Esophagus (tissue), 2 donors: ENCODE measurements around the gene LORICRIN. TPM values are rescaled to one million over a fixed set of nuclear protein-coding genes. Genes with fewer than 3 reads are reported as not detected.

ENCODE experiments used
- H3K27ac ChIP-seq, 2 donors: one replicate each; pipeline ENCODE4 v1.5.1; 2013; ENCODE audit warnings: low read depth in 2 of 2, mild to moderate bottlenecking in 2 of 2, inconsistent platforms in 1 of 2, low read length in 1 of 2, moderate library complexity in 1 of 2
- H3K27me3 ChIP-seq, 2 donors: one replicate each; pipeline ENCODE4 v1.6.1; 2013; ENCODE audit warnings: low read length in 2 of 2, control low read depth in 1 of 2, mild to moderate bottlenecking in 1 of 2; ENCODE audit not compliant: insufficient read depth in 2 of 2, control insufficient read depth in 1 of 2
- H3K36me3 ChIP-seq, 2 donors: one replicate each; pipeline ENCODE4 v1.6.1; 2013; ENCODE audit warnings: low read length in 1 of 2; ENCODE audit not compliant: control insufficient read depth in 2 of 2, insufficient read depth in 2 of 2
- H3K4me1 ChIP-seq, 2 donors: one replicate each; pipeline ENCODE4 v1.6.1; 2013; ENCODE audit warnings: low read length in 1 of 2; ENCODE audit not compliant: control insufficient read depth in 2 of 2, insufficient read depth in 2 of 2
- H3K4me3 ChIP-seq, 2 donors: one replicate each; pipeline ENCODE4 v1.5.1; 2013; ENCODE audit warnings: low read length in 2 of 2, mild to moderate bottlenecking in 2 of 2, low read depth in 1 of 2, moderate library complexity in 1 of 2
- H3K9me3 ChIP-seq, 2 donors: one replicate each; pipeline ENCODE4 v1.6.1; 2013; ENCODE audit warnings: mild to moderate bottlenecking in 2 of 2, low read depth in 1 of 2, low read length in 1 of 2, moderate library complexity in 1 of 2; ENCODE audit not compliant: control insufficient read depth in 2 of 2, insufficient read depth in 1 of 2
- WGBS, 2 donors: extraction: QIAGEN DNeasy Blood & Tissue Kit; methylation state at CpG; one replicate each; pipeline ENCODE4 v1.1.7; 2013; 5-methylcytosine and 5-hydroxymethylcytosine counted together
- polyA plus RNA-seq, 2 donors: library from polyadenylated mRNA; stranded (reverse); fragments of 200-250 nt; gene quantifications; one replicate each; pipeline ENCODE4 v1.2.3, GENCODE V29; 2013
- donor health status: healthy with polysubstance abuse.
- donor health status: Bipolar disorder and iron deficiency.

LORICRIN gene
- polyA plus RNA-seq, 2 donors = 0.28 TPM; not detected in 1

DNA sequence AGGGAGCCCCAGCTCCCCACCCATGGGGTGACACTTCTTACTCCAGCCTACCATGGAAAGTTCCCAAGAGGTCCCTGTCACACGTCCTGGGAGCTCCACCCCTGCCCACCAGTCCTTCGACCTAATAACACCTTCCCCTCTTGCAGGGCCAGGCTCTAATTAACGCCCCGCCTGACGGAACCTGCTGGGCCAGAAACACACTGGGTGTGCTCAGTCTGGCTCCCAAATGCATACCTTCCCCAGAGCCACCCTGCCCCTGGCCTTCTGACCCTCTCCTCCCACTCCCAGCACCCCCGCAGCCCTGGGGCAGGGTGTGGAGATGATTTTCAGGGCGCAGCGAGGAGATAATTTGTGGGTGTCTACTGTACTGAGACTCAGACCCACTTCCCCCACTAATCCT lies 32.7 kb downstream of the LORICRIN start:
- peaks cover 0 to 3% of the 10 kb centered on the region in 2 donors for H3K36me3 ChIP-seq
- no peaks in the 10 kb centered on the region for H3K9me3 ChIP-seq
- H3K4me1 ChIP-seq = peaks cover 0 to 19% of the 10 kb centered on the region in 2 donors
- no peak overlapping the region for H3K4me3 ChIP-seq
- 27 to 38% methylated on average over 8 of the region's 8 CpGs for WGBS, 2 donors
- no peaks in the 10 kb centered on the region for H3K27me3 ChIP-seq
- H3K27ac ChIP-seq = peak overlapping the region; percentile 84 to 98

GRCh38 chr1:153292740-153293479 lies 33.4 kb downstream of the LORICRIN start:
- Histone ChIP-seq H3K27ac (peak overlapping the region; percentile 84 to 98), H3K4me3 (peak overlapping the region in 1 of 2 donors; percentile 29), H3K27me3 (no peaks in the 10 kb centered on the region), H3K4me1 (peaks cover 0 to 16% of the 10 kb centered on the region in 2 donors), H3K36me3 (peaks cover 0 to 4% of the 10 kb centered on the region in 2 donors), H3K9me3 (no peaks in the 10 kb centered on the region)
- WGBS, 2 donors = 43 to 49% methylated on average over 25 of the region's 25 CpGs

- H3K27me3 ChIP-seq = no peaks in the 10 kb centered on the region
- 47 to 54% methylated on average over 7 of the region's 7 CpGs for WGBS, 2 donors
- H3K4me3 ChIP-seq = no peak overlapping the region
- peaks cover 0 to 6% of the 10 kb centered on the region in 2 donors for H3K36me3 ChIP-seq
- no peaks in the 10 kb centered on the region for H3K9me3 ChIP-seq
- H3K27ac ChIP-seq = peak overlapping the region; percentile 84 to 98
- H3K4me1 ChIP-seq = peaks cover 0 to 16% of the 10 kb centered on the region in 2 donors
These were observed 33.9 kb downstream of the LORICRIN start for GRCh38 chr1:153293480-153293775.

DNA sequence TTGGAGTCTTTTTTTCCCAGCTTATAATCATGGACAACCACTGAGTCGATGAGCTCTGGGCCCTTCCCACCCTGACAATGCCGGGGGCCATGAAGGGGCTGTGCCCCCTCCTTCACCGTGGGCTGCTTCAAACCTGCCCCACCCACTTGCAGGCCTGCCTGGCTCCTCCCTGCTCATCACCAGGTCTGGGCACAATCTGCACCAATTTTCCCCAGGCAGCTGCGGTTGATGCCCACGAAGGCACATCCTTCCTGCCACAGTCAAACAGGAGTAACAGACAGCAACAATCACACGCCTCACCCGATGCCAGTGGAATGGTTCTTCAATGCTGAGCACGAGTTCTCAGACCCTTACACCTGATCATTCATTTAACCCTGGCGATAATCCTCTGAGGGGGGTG lies 34.4 kb downstream of the LORICRIN start:
- H3K4me3 ChIP-seq = no peak overlapping the region
- WGBS, 2 donors = 50 to 60% methylated on average over 9 of the region's 9 CpGs
- peaks cover 0 to 16% of the 10 kb centered on the region in 2 donors for H3K4me1 ChIP-seq
- H3K36me3 ChIP-seq = peaks cover 0 to 7% of the 10 kb centered on the region in 2 donors
- no peaks in the 10 kb centered on the region for H3K27me3 ChIP-seq
- H3K9me3 ChIP-seq = no peaks in the 10 kb centered on the region
- H3K27ac ChIP-seq = peak overlapping the region; percentile 84 to 98

DNA sequence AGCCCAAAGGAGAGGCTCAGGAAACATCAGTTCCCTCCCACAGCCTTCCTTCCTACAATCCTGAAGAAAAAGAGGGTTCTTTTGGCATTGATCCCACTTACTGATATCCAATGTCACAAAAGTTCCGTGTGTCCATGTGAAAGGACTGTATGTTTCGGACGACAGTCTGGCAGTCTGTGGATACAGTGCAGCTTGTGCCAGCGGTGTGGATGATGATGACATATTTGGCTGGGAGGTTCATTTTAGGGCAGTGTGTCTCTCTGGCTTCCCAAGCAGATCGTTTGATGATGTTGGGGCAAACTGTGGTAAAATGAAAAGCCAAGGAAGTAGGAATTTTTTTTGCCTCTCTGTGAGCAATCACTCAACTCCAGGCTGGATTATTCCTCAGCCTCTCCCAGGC lies 42.8 kb downstream of the LORICRIN start:
- no peak overlapping the region for H3K27ac ChIP-seq
- H3K4me1 ChIP-seq = no peaks in the 10 kb centered on the region
- WGBS, 2 donors = 65 to 66% methylated on average over 5 of the region's 5 CpGs
- no peaks in the 10 kb centered on the region for H3K27me3 ChIP-seq
- no peaks in the 10 kb centered on the region for H3K9me3 ChIP-seq
- no peak overlapping the region for H3K4me3 ChIP-seq
- H3K36me3 ChIP-seq = peaks cover 0 to 16% of the 10 kb centered on the region in 2 donors

GRCh38 chr1:153305682-153306081 lies 46.2 kb downstream of the LORICRIN start:
- 79 to 86% methylated on average over 6 of the region's 6 CpGs for WGBS, 2 donors
- Histone ChIP-seq H3K27ac (no peak overlapping the region), H3K4me1 (peaks cover 0 to 2% of the 10 kb centered on the region in 2 donors), H3K4me3 (no peak overlapping the region), H3K9me3 (no peaks in the 10 kb centered on the region), H3K36me3 (peaks cover 0 to 11% of the 10 kb centered on the region in 2 donors), H3K27me3 (no peaks in the 10 kb centered on the region)

DNA sequence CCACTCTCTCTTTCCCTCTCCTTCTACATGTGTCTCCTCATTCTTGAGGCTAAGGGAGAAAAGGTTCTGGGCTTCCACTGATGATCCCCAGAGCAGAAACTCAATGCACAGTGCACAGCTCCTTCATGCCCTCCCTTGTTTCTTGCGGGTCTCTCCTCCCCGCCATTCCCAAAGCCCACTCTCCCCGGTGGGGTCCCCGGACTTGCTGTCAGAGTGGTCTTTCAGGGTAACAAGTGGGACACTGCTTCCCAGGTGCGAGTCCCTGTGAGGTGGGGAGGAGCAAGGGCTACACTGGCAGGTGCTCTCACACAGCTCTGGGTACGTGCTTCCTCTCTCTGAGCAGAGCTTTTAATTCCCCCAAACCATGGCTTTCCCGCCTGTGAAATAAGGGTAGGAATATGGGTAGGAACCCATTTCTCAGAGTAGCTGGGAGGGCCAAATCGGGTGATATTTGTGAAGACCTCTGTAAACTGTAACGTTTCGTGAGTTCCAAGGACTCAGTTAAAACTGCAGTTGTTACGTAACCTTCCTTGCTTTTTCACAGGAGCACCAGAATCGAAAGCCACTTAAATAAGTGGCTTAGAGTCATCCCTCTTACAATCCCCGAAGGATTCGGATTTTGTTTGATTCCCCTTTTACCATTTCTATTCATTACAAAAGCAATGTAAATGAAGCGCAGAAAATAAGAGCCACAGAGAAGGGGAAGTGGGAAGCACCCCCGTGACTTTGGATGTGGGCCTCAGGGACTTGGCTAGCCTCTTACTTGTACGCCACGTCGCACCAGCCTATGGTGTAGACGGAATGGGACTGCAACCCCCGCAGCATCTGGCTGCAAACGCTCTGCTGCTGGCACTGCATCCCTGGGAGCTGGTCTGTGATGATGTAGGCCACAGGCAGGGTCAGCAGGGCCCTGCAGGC lies 47.1 kb downstream of the LORICRIN start:
- Histone ChIP-seq H3K27ac (no peak overlapping the region), H3K4me1 (peaks cover 0 to 3% of the 10 kb centered on the region in 2 donors), H3K4me3 (no peak overlapping the region), H3K27me3 (no peaks in the 10 kb centered on the region), H3K9me3 (no peaks in the 10 kb centered on the region), H3K36me3 (peaks cover 0 to 11% of the 10 kb centered on the region in 2 donors)
- 83 to 86% methylated on average over 22 of the region's 22 CpGs for WGBS, 2 donors

DNA sequence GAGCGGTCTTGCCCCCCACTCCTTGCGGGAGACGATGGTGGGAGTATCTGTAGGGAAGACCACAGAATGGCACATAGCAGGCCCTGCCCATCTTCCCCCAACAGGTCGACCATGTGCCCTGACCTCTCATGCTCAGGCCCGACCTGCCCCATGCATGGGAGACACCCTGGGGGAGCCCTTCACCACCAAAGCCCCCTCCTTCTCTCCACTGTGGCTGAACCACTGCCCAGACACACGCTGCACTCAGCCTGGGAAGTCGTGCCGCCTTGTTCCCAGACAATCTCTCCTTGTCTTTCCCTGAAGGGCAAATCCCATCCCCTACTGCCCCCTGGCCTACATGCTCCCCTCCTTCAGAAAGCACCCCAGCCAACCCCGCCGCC lies 47.7 kb downstream of the LORICRIN start:
- H3K4me1 ChIP-seq = peaks cover 0 to 5% of the 10 kb centered on the region in 2 donors
- 85% methylated on average over 10 of the region's 10 CpGs for WGBS, 2 donors
- H3K27ac ChIP-seq = no peak overlapping the region
- no peaks in the 10 kb centered on the region for H3K9me3 ChIP-seq
- H3K36me3 ChIP-seq = peaks cover 0 to 9% of the 10 kb centered on the region in 2 donors
- H3K4me3 ChIP-seq = no peak overlapping the region
- H3K27me3 ChIP-seq = no peaks in the 10 kb centered on the region

GRCh38 chr1:153308540-153308939 lies 49.1 kb downstream of the LORICRIN start:
- peaks cover 0 to 8% of the 10 kb centered on the region in 2 donors for H3K36me3 ChIP-seq
- 92 to 93% methylated on average over 2 of the region's 2 CpGs for WGBS, 2 donors
- H3K4me1 ChIP-seq = peaks cover 0 to 5% of the 10 kb centered on the region in 2 donors
- H3K27me3 ChIP-seq = no peaks in the 10 kb centered on the region
- no peak overlapping the region for H3K4me3 ChIP-seq
- no peak overlapping the region for H3K27ac ChIP-seq
- H3K9me3 ChIP-seq = no peaks in the 10 kb centered on the region
